Measurements from ENCODE around the gene EPB41L4B. TPM values are rescaled to one million over a fixed set of nuclear protein-coding genes. Genes with fewer than 3 reads are reported as not detected.
A peak's percentile ranks its signal among the peaks of the same experiment; 100 is the strongest.

Gene EPB41L4B
- total and polyA plus RNA-seq, 8 donors = 36.8 to 122 (median 93.3) TPM

DNA sequence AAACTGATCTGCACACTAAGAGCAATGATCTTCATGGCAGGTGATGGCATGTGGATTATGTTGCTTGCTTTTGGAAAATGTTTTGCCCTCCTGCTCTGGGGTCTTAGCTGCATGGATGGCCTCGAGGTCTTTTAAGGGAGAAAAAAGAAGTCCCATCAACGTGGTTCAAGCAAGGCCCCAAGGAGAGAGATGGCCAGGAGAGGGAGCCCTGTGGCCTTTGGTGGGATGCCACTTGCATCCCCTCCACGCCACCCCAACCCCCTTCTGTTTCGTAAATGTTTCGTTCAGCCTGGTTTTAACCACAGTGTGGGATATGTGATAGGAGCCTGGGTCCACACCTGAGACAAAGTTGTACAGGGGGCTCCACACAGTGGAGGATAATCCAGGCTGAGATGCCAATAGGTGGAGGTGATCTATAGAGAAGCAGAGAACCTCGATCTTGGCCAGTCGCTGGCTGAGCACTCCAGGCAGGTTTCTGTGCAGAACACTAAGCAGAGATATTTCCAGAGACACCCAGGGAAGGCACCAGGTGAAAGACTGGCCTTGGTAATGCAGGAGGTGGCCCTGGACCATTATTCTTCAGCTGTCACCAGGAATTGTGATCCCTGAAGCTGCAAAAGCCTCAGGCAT, 128.0 kb downstream of the EPB41L4B start:
- H3K36me3 ChIP-seq = no peaks in the 10 kb centered on the region
- intact Hi-C loops (cut with DNase I) = loop anchor here in 2 of 3 donors (5.0 to 10.0 kb wide), 2 partner anchors 132 to 209 kb away; partner anchors contain the start of gene EPB41L4B (in 1 of the 2)
- 18 to 22% methylated on average over 7 of the region's 7 CpGs for WGBS, 2 donors
- no peak overlapping the region for H3K27ac ChIP-seq
- ATAC-seq (peak; percentile 88 to 99 (median 96)), DNase-seq (peak in 5 of 6 donors; percentile 47 to 70 (median 59)), FAIRE-seq (no peak)
- H3K27me3 ChIP-seq = no peaks in the 10 kb centered on the region
- no peaks in the 10 kb centered on the region for H3K9me3 ChIP-seq
- no peaks in the 10 kb centered on the region for H3K4me1 ChIP-seq
- TF ChIP-seq, protein P1, sequence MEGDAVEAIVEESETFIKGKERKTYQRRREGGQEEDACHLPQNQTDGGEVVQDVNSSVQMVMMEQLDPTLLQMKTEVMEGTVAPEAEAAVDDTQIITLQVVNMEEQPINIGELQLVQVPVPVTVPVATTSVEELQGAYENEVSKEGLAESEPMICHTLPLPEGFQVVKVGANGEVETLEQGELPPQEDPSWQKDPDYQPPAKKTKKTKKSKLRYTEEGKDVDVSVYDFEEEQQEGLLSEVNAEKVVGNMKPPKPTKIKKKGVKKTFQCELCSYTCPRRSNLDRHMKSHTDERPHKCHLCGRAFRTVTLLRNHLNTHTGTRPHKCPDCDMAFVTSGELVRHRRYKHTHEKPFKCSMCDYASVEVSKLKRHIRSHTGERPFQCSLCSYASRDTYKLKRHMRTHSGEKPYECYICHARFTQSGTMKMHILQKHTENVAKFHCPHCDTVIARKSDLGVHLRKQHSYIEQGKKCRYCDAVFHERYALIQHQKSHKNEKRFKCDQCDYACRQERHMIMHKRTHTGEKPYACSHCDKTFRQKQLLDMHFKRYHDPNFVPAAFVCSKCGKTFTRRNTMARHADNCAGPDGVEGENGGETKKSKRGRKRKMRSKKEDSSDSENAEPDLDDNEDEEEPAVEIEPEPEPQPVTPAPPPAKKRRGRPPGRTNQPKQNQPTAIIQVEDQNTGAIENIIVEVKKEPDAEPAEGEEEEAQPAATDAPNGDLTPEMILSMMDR (IDR thresholded peaks at IDR 0.05) = peak in 3 of 4 donors; percentile 17 to 40 (median 31)
- no peak overlapping the region for H3K4me3 ChIP-seq

DNA sequence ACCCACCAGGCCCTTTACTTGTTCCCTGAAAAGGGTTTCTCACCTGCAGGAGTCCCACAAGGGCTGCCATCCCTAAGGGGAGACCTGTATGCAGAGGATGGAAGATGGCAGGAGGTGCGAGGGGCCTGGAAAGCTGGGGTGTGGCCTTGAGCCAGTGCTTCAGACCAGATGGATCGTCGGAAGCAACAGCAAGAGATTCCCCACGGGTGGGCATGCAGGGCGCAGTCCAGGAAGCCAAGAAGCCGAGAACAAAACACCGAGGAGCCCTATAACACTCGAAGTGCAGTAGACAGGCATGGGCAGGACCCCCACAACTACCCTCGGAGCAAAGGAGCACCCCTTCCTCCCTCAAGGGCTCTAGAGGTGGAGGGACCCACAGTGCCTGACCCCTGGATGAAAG, 129.1 kb downstream of the EPB41L4B start:
- 74 to 80% methylated on average over 9 of the region's 9 CpGs for WGBS, 2 donors
- DNase-seq (no peak), FAIRE-seq (no peak), ATAC-seq (no peak)
- no peaks in the 10 kb centered on the region for H3K4me1 ChIP-seq
- no peak overlapping the region for H3K27ac ChIP-seq
- intact Hi-C loops (cut with DNase I) = loop anchor here in 2 of 3 donors (5.0 to 10.0 kb wide), 2 partner anchors 133 to 211 kb away; partner anchors contain the start of gene EPB41L4B (in 1 of the 2)
- TF ChIP-seq, protein P1 (IDR thresholded peaks at IDR 0.05) = no peak
- H3K4me3 ChIP-seq = no peak overlapping the region
- no peaks in the 10 kb centered on the region for H3K9me3 ChIP-seq
- H3K27me3 ChIP-seq = no peaks in the 10 kb centered on the region
- H3K36me3 ChIP-seq = no peaks in the 10 kb centered on the region

DNA sequence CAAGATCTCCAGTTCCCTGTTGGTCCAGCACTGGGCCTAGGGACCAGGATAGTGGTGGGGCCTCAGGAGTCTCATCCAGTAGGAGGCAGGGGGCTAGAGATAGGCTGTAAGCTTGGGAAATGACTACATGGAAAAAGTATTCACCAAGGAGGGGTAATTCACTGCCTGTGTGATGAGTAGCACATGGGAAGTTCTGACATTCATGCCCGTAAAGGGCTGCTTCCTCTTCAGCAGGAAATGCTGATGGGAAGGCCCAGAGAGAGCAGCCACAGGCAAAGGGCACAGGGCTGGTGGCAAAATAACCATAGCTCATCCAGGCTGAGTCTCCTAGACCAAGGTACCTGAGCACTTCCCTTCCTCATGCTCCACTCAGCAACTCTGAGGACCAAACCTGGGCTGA, 130.7 kb downstream of the EPB41L4B start:
- FAIRE-seq (no peak), DNase-seq (no peak), ATAC-seq (no peak)
- Histone ChIP-seq H3K4me1 (no peaks in the 10 kb centered on the region), H3K4me3 (no peak overlapping the region), H3K9me3 (no peaks in the 10 kb centered on the region), H3K36me3 (no peaks in the 10 kb centered on the region), H3K27ac (no peak overlapping the region), H3K27me3 (no peaks in the 10 kb centered on the region)
- intact Hi-C loops (cut with DNase I) = loop anchor here in 2 of 3 donors (5.0 to 10.0 kb wide), 2 partner anchors 135 to 212 kb away; partner anchors contain the start of gene EPB41L4B (in 1 of the 2)
- TF ChIP-seq, protein P1 (IDR thresholded peaks at IDR 0.05) = no peak
- 87 to 100% methylated on average over 1 of the region's 1 CpG for WGBS, 2 donors

DNA sequence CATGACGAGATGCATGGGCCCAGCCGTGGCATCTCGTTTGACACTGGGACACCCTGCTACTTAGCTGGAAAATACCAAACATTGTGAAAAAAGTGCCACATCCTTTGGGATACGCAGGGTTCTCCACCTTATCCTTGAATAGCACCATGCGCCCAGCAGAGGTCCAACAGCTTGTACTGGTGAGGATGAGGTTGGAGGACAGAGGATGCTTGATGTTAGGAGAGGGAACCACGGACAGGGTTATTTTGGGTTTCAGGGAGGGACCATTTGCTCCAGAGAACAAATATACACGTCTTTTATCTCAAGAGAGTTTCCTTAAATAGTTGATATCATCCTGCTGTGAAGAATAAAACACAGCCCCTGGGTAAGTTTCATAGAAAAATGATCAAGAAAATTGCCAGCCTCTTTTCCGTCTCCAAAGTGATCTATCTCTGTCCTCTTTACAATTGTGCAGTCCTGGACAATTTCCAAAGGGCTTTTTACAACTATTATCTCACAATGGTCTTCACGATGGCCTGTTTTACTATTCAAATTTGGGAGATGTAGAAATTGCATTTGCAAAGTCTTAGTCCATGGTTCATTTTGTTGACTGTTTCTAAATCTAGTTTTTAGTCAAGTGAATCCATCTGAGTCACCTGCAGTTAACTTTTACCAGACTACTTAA, 133.9 kb downstream of the EPB41L4B start:
- H3K27ac ChIP-seq = no peak overlapping the region
- TF ChIP-seq, protein P1 (IDR thresholded peaks at IDR 0.05) = no peak
- H3K4me1 ChIP-seq = no peaks in the 10 kb centered on the region
- H3K4me3 ChIP-seq = no peak overlapping the region
- H3K9me3 ChIP-seq = no peaks in the 10 kb centered on the region
- 69 to 76% methylated on average over 9 of the region's 9 CpGs for WGBS, 2 donors
- no peak for FAIRE-seq
- no peak for ATAC-seq
- DNase-seq = no peak
- H3K27me3 ChIP-seq = no peaks in the 10 kb centered on the region
- no peaks in the 10 kb centered on the region for H3K36me3 ChIP-seq
- intact Hi-C loops (cut with DNase I) = no loop called here
